Measurements from ENCODE around the gene TRMT11. TPM values are rescaled to one million over a fixed set of nuclear protein-coding genes. Genes with fewer than 3 reads are reported as not detected.

TRMT11 gene
- polyA plus RNA-seq, 1 donor, result 24.3 TPM

DNA sequence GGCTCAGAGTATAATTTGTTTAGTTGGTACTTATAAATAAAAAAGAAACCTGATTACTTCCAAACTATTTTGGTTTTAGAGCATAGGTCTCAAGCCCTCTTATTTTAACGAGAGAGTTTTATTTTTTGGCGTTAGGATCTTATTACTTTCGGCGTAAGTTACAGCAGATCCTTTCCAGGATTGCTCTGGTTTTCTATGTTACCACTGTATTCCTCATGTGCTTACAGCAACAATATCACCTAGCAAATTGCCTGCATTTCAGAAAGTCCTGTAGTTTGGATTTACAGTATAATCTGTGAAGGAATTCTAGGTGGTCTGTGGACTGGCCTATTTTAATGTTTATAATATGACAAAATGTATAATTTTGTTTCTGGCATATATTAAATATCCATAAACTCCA lies 54.1 kb downstream of the TRMT11 start:
- no peak overlapping the region for H3K4me3 ChIP-seq (ENCODE audit: low read length)
- no peaks in the 10 kb centered on the region for H3K27me3 ChIP-seq (ENCODE audit: control insufficient read depth, insufficient read depth, low read length)
- no peaks in the 10 kb centered on the region for H3K9me3 ChIP-seq (ENCODE audit: control insufficient read depth, low read depth, low read length)
- peaks cover 6% of the 10 kb centered on the region for H3K4me1 ChIP-seq (ENCODE audit: control insufficient read depth, insufficient read depth, low read length)
- peak overlapping the region; percentile 1 for H3K27ac ChIP-seq (ENCODE audit: low read length)
- no peak for DNase-seq
- 60% methylated on average over 2 of the region's 4 CpGs for WGBS (ENCODE audit: insufficient coverage, low lambda C conversion rate)
- peaks cover 13% of the 10 kb centered on the region for H3K36me3 ChIP-seq (ENCODE audit: control insufficient read depth, insufficient read depth, low read length)

GRCh38 chr6:126040826-126041225 lies 54.5 kb downstream of the TRMT11 start:
- Histone ChIP-seq H3K27ac (ENCODE audit: low read length) (peak overlapping the region; percentile 1), H3K4me1 (ENCODE audit: control insufficient read depth, insufficient read depth, low read length) (peaks cover 4% of the 10 kb centered on the region), H3K4me3 (ENCODE audit: low read length) (no peak overlapping the region), H3K36me3 (ENCODE audit: control insufficient read depth, insufficient read depth, low read length) (peaks cover 14% of the 10 kb centered on the region), H3K27me3 (ENCODE audit: control insufficient read depth, insufficient read depth, low read length) (no peaks in the 10 kb centered on the region), H3K9me3 (ENCODE audit: control insufficient read depth, low read depth, low read length) (no peaks in the 10 kb centered on the region)
- no CpG with 5 or more reads among the region's 1 CpG for WGBS (ENCODE audit: insufficient coverage, low lambda C conversion rate)
- peak in 1 of 2 donors; percentile 43 for DNase-seq

DNA sequence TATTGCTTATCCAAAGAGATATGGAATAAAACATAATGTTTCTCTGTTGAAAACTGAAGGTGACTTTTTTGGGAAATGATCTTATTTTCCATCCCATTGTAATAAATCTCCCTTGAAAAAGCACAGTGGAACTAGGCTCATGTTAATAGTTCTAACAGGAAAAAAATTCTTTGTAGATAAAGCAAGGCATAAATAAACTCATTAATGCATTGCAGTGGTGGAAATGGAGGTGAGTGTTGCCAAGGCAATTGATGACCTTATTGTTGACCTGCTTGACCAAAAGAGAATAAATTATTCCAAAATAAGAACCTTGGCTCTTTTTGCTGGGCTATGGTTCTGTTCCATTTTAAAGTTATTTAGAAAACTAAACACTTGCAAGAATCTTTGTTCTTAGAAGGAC lies 55.2 kb downstream of the TRMT11 start:
- H3K4me1 ChIP-seq (ENCODE audit: control insufficient read depth, insufficient read depth, low read length), result peaks cover 3% of the 10 kb centered on the region
- H3K27ac ChIP-seq (ENCODE audit: low read length), result no peak overlapping the region
- H3K9me3 ChIP-seq (ENCODE audit: control insufficient read depth, low read depth, low read length), result no peaks in the 10 kb centered on the region
- no peak overlapping the region for H3K4me3 ChIP-seq (ENCODE audit: low read length)
- no peaks in the 10 kb centered on the region for H3K27me3 ChIP-seq (ENCODE audit: control insufficient read depth, insufficient read depth, low read length)
- peaks cover 15% of the 10 kb centered on the region for H3K36me3 ChIP-seq (ENCODE audit: control insufficient read depth, insufficient read depth, low read length)
- no peak for DNase-seq

DNA sequence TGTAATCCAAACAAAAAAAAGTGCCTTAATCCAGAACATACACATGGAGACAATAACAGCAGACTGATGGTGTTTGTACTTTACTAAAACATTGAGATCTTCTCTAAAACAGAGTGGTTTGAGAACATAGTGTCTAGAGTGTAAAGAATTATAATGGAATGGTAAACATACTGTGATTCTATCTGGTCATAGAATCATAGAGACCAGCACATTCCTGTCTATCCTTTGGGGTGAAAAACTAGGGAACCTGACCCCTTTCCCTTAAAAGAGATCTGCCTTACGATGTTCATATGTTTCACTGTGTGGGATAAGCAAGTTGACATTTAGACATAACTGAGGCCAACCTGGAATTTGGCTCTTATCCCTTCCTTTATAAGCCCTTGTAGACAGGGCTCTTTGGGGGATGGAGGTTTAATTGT lies 55.7 kb downstream of the TRMT11 start:
- Histone ChIP-seq H3K4me3 (ENCODE audit: low read length) (no peak overlapping the region), H3K27ac (ENCODE audit: low read length) (no peak overlapping the region), H3K27me3 (ENCODE audit: control insufficient read depth, insufficient read depth, low read length) (no peaks in the 10 kb centered on the region), H3K4me1 (ENCODE audit: control insufficient read depth, insufficient read depth, low read length) (peaks cover 3% of the 10 kb centered on the region), H3K9me3 (ENCODE audit: control insufficient read depth, low read depth, low read length) (no peaks in the 10 kb centered on the region), H3K36me3 (ENCODE audit: control insufficient read depth, insufficient read depth, low read length) (peaks cover 12% of the 10 kb centered on the region)
- DNase-seq, result no peak
- WGBS (ENCODE audit: insufficient coverage, low lambda C conversion rate), result no CpG with 5 or more reads among the region's 1 CpG

GRCh38 chr6:126047648-126048047 lies 61.3 kb downstream of the TRMT11 start:
- Histone ChIP-seq H3K4me1 (ENCODE audit: control insufficient read depth, insufficient read depth, low read length) (no peaks in the 10 kb centered on the region), H3K27me3 (ENCODE audit: control insufficient read depth, insufficient read depth, low read length) (no peaks in the 10 kb centered on the region), H3K36me3 (ENCODE audit: control insufficient read depth, insufficient read depth, low read length) (peaks cover 36% of the 10 kb centered on the region), H3K9me3 (ENCODE audit: control insufficient read depth, low read depth, low read length) (no peaks in the 10 kb centered on the region), H3K4me3 (ENCODE audit: low read length) (no peak overlapping the region), H3K27ac (ENCODE audit: low read length) (no peak overlapping the region)
- DNase-seq, result no peak
- no CpG with 5 or more reads among the region's 7 CpGs for WGBS (ENCODE audit: insufficient coverage, low lambda C conversion rate)

DNA sequence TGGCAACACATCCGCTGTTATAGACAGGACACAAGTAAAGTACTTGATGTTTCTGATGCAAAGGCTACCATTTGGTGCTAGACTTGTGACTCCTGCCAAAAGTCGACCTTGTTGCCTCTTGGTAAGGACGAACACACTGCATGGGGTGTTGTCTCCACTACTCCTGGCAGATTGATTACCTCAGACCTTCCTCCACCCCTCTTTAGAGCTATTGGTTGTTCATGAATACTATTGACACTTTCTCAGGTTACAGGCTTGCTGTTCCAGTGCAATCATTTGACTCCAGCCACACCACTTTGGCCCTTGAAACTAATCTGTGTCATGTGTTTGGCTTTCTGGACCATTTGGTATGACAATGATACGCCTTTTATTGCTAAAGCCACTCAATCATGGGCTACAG lies 62.3 kb downstream of the TRMT11 start:
- Histone ChIP-seq H3K4me1 (ENCODE audit: control insufficient read depth, insufficient read depth, low read length) (no peaks in the 10 kb centered on the region), H3K36me3 (ENCODE audit: control insufficient read depth, insufficient read depth, low read length) (peaks cover 38% of the 10 kb centered on the region), H3K27ac (ENCODE audit: low read length) (no peak overlapping the region), H3K27me3 (ENCODE audit: control insufficient read depth, insufficient read depth, low read length) (no peaks in the 10 kb centered on the region), H3K4me3 (ENCODE audit: low read length) (no peak overlapping the region), H3K9me3 (ENCODE audit: control insufficient read depth, low read depth, low read length) (no peaks in the 10 kb centered on the region)
- WGBS (ENCODE audit: insufficient coverage, low lambda C conversion rate), result 100% methylated on average over 2 of the region's 4 CpGs
- no peak for DNase-seq

DNA sequence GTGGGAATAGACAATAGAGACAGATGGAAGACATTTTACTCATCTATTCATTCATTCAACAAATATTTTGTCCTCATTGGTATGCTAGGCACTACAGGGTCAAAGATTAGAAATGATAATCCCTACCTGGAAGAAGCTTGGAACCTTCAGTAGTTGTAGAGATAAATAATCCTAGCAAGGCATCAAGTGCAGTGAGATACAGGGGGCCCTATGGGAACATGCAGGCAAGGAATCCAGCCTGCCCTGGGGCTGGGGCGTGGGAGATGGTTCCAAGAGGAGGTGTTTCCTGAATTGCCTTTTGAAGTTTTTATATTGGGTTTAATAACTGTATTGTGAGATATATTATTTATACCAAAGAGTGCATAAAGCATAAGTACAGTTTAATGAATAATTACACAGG lies 64.5 kb downstream of the TRMT11 start:
- DNase-seq, result no peak
- Histone ChIP-seq H3K4me3 (ENCODE audit: low read length) (no peak overlapping the region), H3K27ac (ENCODE audit: low read length) (no peak overlapping the region), H3K4me1 (ENCODE audit: control insufficient read depth, insufficient read depth, low read length) (no peaks in the 10 kb centered on the region), H3K9me3 (ENCODE audit: control insufficient read depth, low read depth, low read length) (no peaks in the 10 kb centered on the region), H3K27me3 (ENCODE audit: control insufficient read depth, insufficient read depth, low read length) (no peaks in the 10 kb centered on the region), H3K36me3 (ENCODE audit: control insufficient read depth, insufficient read depth, low read length) (peaks cover 32% of the 10 kb centered on the region)
- no CpG with 5 or more reads among the region's 1 CpG for WGBS (ENCODE audit: insufficient coverage, low lambda C conversion rate)

DNA sequence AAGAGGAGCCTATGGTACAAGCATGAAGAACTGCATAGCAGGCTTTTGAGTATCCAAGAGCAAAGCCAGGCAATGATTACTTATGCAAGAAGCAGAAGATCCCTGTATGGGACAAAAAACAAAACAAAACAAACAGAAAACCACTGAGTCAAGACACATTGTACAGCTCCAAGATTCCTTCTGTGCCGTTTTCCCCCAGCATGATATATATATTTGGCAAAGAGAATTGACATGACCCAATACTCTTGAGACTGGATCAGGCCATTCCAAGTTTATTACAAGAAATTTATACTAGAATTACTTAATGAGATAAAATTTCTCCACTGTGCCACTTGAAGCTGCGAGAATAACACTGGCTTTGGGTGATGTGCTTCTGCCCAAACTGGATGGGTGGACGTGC lies 65.5 kb downstream of the TRMT11 start:
- Histone ChIP-seq H3K4me3 (ENCODE audit: low read length) (no peak overlapping the region), H3K9me3 (ENCODE audit: control insufficient read depth, low read depth, low read length) (no peaks in the 10 kb centered on the region), H3K4me1 (ENCODE audit: control insufficient read depth, insufficient read depth, low read length) (peaks cover 3% of the 10 kb centered on the region), H3K27me3 (ENCODE audit: control insufficient read depth, insufficient read depth, low read length) (no peaks in the 10 kb centered on the region), H3K27ac (ENCODE audit: low read length) (no peak overlapping the region), H3K36me3 (ENCODE audit: control insufficient read depth, insufficient read depth, low read length) (peaks cover 28% of the 10 kb centered on the region)
- no peak for DNase-seq
- WGBS (ENCODE audit: insufficient coverage, low lambda C conversion rate), result no CpG with 5 or more reads among the region's 3 CpGs

- Histone ChIP-seq H3K27me3 (ENCODE audit: control insufficient read depth, insufficient read depth, low read length) (no peaks in the 10 kb centered on the region), H3K4me3 (ENCODE audit: low read length) (no peak overlapping the region), H3K4me1 (ENCODE audit: control insufficient read depth, insufficient read depth, low read length) (peaks cover 4% of the 10 kb centered on the region), H3K36me3 (ENCODE audit: control insufficient read depth, insufficient read depth, low read length) (peaks cover 22% of the 10 kb centered on the region), H3K9me3 (ENCODE audit: control insufficient read depth, low read depth, low read length) (no peaks in the 10 kb centered on the region), H3K27ac (ENCODE audit: low read length) (no peak overlapping the region)
- WGBS (ENCODE audit: insufficient coverage, low lambda C conversion rate), result no CpG with 5 or more reads among the region's 1 CpG
- no peak for DNase-seq
Measured at GRCh38 chr6:126052485-126052884, 66.1 kb downstream of the TRMT11 start.

DNA sequence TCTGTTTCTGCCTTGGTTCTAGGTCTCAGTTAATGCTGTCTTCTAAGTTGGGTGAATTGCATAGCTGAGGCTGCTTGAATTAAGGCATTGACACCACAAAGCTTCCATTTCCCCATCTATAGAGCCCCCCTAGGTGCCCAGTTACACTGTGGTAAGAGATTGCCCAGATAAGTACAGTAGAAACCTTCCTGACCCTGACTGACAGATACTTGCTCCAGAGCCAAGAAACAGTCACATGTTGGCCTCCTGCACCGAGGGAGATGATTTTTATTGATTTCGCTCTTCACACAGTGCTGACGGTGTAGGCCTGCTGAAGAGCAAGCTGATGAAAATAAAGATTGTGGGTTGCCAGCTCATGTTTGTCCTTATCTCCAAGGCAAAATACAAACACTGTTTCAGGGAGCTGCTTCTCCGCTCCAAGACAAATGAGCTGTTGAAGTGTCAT lies 67.9 kb downstream of the TRMT11 start:
- no peak for DNase-seq
- Histone ChIP-seq H3K27ac (ENCODE audit: low read length) (no peak overlapping the region), H3K36me3 (ENCODE audit: control insufficient read depth, insufficient read depth, low read length) (peaks cover 6% of the 10 kb centered on the region), H3K9me3 (ENCODE audit: control insufficient read depth, low read depth, low read length) (no peaks in the 10 kb centered on the region), H3K27me3 (ENCODE audit: control insufficient read depth, insufficient read depth, low read length) (no peaks in the 10 kb centered on the region), H3K4me3 (ENCODE audit: low read length) (no peak overlapping the region), H3K4me1 (ENCODE audit: control insufficient read depth, insufficient read depth, low read length) (peaks cover 4% of the 10 kb centered on the region)
- WGBS (ENCODE audit: insufficient coverage, low lambda C conversion rate), result 100% methylated on average over 1 of the region's 4 CpGs

GRCh38 chr6:126054802-126055201 lies 68.5 kb downstream of the TRMT11 start:
- Histone ChIP-seq H3K27me3 (ENCODE audit: control insufficient read depth, insufficient read depth, low read length) (no peaks in the 10 kb centered on the region), H3K9me3 (ENCODE audit: control insufficient read depth, low read depth, low read length) (no peaks in the 10 kb centered on the region), H3K4me1 (ENCODE audit: control insufficient read depth, insufficient read depth, low read length) (peaks cover 4% of the 10 kb centered on the region), H3K27ac (ENCODE audit: low read length) (no peak overlapping the region), H3K36me3 (ENCODE audit: control insufficient read depth, insufficient read depth, low read length) (peaks cover 6% of the 10 kb centered on the region), H3K4me3 (ENCODE audit: low read length) (no peak overlapping the region)
- DNase-seq, result no peak
- no CpG with 5 or more reads among the region's 4 CpGs for WGBS (ENCODE audit: insufficient coverage, low lambda C conversion rate)
